Measurements from ENCODE around the gene VPS33B.
A peak's percentile ranks its signal among the peaks of the same experiment; 100 is the strongest.
"Not testable (repeated sequence)": the region's sequence is repeated elsewhere in the genome, so short reads cannot be mapped to it uniquely, and the experiment has no call there.

VPS33B gene

DNA sequence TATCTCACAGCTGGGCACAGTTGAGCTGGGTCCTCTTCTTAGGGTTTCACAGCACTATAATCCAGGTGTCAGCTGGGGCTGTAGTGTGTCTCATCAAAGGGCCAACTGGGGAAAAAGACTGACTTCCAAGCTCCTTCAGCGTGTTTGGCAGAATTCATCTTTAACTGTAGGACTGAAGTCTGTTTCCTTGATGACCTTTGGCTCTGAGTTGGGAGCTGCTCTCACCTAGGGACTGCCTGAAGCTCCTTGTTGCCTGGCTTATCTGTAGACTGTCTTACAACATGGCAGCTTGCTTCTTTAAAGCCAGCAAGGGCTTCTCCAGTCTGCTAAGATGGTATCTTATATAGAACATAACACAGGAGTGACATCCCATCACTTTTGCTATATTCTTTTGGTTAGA is 5.3 kb upstream of the VPS33B start:
- DNase-seq = no peak

DNA sequence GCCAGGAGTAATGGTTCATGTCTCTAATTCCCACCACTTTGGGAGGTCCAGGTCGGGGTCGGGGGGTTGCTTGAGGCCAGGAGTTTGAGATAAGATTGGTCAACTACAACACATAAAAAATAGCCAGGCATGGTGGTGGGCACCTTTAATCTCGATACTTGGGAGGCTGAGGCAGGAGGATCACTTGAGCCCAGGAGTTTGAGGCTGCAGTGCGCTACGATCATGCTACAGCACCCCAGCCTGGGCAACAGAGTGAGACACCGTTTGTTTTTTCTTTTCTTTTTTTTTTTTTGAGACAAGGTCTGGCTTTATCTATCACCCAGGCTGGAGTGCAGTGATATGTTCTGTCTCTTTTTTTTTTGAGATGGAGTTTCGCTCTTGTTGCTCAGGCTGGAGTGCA is 1.3 kb upstream of the VPS33B start:
- DNase-seq = no peak

DNA sequence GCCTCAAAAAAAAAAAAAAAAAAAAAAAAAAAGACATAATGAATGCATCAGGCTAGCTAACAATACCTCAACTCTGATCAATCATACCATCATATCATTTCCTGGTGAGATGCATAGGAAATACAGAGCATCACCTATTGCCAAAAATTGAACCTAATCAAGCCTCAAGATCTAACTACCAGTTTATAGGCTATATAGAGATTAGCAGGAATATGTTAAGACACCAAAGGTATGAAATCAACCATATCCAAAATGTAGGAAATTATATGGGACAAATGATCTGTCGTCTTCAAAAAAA is 387 bp upstream of the VPS33B start:
- no peak for DNase-seq

GRCh38 chr15:91021516-91022074 is 799 bp downstream of the VPS33B start:
- DNase-seq = no peak

GRCh38 chr15:91018158-91018557 is 4.2 kb downstream of the VPS33B start:
- DNase-seq = no peak

DNA sequence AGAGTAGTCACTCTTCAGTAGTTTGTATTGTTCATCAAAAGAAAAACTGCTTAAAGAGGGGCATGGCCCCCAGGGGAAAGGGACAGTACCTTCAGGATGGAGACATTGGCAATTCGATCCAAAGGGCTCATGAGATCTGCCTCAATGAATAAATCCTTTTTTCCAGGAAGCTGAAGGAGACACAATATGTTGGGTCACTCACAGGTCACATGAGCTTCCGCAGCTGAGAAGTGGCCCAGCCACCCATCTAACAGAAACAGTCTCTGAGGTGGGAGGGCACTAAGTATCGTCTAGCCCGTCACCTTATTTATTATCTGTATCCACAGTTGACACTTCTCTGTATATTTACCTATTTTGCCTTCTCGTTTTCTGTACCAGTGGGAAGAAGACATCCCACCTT is 4.7 kb downstream of the VPS33B start:
- no peak for DNase-seq

- DNase-seq = not testable (repeated sequence)
Measured at GRCh38 chr15:91013701-91014100, 8.7 kb downstream of the VPS33B start.

DNA sequence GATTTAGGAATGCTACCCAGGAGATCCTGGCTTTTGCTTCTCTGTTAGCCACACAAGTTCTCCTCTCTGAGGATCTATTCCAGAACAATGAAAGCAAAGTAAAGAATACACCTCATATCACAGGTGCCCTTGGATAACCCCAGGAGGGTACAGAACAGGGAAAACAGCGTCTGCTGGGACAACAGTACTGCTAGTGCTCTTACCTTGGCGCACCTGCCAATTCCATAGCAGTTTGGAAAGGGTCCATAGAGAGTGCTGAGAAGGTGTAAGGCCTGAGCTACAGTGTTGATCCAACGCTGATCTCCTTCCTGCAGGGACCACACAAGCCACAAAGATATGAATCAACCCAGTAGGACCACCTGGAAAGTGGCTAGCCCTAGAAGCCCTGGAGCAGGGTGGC is 15.1 kb downstream of the VPS33B start:
- no peak for DNase-seq

- no peak for DNase-seq
Measured at GRCh38 chr15:91001209-91001608, 21.2 kb downstream of the VPS33B start.

DNA sequence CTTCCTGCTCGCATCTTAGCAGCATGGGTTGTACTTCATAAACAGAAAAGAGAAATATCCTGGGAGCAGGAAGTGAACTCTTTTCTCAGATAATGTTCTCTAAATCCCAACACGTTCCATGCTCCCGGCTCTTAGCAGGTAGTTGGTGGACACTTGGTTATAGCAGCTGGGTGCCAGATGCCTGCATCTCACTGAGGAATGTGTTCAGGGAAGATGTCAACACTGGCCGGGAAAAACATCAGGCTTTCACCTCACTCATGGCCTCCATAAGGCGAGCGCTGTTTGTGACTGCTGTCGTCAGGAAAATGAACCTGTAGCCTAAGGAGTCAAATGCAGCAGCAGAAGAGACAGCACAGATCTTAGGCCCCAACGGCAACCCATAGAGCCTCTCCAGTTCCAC is 23.7 kb downstream of the VPS33B start:
- DNase-seq = no peak

DNA sequence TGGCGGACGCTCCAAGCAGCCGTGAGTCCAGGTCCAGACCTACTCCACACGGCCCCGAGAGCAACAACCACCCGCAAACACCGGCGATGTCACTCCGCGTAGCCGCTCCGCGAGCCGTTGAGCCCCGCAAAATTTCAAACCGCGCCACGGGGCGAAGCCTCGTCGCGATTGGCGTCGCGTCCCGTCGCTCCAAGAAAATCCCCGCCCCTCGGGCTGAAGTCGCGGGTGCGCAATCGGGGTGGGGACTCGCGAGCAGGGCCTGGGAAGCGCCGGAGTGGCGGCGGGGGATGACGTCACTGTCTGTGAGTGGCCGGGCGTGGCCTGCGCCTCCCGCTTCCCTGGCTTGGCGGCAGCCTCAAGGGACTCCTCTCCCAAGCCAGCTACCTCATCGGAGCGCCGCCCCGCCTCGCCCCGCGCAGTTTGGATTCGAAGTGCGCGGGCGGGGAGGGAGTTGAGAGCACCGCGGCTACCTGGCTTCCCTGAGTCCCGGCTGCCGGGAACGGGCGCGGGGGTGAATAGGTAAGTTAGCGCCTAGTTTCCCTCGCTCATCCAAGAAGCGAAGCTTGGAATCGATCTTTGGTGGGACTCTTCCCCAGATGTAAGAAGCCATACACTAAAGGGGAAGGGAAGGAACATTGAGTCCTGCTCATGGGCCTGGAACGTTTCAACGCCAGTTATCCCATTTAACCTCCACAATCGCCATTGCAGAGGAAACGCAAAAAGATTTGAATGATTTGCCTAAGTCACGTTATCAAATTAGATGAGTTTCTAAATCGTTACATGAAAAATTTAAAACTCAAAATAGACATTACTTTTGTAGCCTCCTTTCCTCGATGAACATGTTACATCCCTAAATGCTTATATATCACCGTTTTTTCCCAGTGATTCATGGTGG is 27.7 kb downstream of the VPS33B start, which contains the start of gene PRC1:
Gene PRC1 (minus strand): TSS at position 119 of the 895 bp plus-strand sequence. CDS start 118 bp downstream, at position 1.
- DNase-seq = peak; percentile 21

DNA sequence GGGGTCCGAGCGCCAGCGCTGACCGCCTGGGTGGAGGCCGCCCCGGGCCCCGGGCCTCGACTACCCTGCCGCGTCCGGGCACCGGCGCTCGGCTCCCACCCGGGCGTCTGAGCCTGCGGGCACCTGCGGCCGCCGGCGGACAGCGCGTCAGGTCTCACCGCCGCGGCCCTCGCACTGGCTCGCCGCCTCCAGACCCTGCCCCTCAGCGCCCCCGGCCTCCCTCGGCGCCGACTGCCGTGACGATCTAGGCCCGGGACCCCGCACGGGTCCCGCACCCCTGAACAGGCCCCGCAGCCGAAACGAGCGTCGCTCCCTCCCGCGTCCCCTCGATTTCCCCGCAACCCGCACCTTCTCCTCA is 28.4 kb downstream of the VPS33B start:
- no peak for DNase-seq

- DNase-seq = no peak
Measured at GRCh38 chr15:90991587-90992285, 30.7 kb downstream of the VPS33B start.

- no peak for DNase-seq
Measured at GRCh38 chr15:90990446-90990845, 31.9 kb downstream of the VPS33B start.

DNA sequence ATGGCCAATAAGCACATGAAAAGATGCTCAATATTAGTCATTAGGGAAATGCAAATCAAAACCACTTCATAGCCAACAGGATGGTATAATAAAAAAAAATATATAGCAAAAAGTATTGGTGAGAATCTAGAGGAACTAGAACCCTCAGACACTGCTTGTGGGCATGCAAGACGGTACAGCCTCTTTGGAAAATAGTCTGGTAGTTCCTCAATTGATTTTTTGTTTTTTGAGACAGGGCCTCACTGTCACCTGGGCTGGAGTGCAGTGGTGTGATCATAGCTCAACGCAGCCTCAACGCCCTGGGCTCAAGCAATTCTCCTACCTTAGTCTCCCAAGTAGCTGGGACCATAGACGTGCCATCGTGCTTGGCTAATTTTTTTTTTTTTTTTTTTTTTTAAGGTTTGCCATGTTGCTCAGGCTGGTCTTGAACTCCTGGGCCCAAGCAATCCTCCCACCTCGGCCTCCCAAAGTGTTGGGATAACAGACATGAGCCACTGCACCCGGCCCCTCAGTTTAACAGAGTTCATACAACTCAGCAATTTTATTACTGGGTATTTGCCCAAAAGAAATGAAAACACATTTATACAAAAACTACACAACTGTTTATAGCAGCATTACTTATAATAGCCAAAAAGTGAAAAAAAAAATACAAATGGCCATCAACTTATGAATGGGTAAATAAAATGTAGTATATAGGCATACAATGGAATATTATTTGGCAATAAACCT is 33.2 kb downstream of the VPS33B start:
- no peak for DNase-seq

- DNase-seq = no peak
Measured at GRCh38 chr15:90988296-90988695, 34.1 kb downstream of the VPS33B start.

DNA sequence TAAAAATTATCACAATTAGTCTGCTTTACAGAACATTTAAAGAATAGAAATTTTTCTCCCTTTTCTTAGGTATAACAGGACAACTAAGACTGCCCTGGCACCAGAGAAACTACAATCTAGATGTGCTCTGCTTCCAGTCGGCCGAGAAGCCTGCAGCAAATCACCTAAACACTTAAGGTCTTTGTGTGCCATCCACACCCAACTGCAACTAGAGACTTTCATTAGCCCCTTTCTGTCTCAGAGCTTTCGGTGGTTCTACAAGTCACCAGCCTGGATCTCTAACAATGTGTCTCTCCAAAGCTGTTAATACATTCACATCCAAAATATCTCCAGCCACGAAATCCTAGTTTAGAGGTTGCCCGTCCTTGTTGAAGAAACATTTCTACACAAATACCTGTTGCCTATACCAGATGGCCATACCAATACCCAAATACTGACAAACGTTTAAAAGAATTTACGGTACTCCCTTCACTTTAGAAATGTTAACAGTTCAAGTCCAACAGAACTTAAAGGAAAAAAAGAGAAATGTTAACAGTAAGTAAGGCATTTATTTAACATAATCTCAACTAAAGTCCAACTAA is 34.7 kb downstream of the VPS33B start:
- DNase-seq = peak; percentile 18

GRCh38 chr15:90986790-90987507 is 35.4 kb downstream of the VPS33B start:
- DNase-seq = no peak

DNA sequence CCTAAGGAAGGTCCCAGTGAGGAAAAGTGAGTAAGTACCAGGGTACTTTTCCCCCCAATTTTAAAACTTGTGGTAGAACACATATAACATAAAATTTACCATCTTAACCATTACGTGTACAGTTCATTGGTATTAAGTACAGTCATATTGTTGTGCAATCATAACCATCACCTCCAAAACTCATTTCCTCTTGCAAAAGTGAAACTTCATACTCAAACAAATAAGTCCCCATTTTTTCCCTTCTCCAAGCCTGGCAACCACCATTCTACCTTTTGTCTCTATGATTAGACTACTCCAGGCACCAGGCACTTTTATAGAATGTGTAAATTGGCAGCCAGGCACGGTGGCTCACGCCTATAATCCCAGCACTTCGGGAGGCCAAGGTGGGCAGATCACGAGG is 40.3 kb downstream of the VPS33B start:
- no peak for DNase-seq

- DNase-seq = no peak
Measured at GRCh38 chr15:90981681-90982080, 40.7 kb downstream of the VPS33B start.

DNA sequence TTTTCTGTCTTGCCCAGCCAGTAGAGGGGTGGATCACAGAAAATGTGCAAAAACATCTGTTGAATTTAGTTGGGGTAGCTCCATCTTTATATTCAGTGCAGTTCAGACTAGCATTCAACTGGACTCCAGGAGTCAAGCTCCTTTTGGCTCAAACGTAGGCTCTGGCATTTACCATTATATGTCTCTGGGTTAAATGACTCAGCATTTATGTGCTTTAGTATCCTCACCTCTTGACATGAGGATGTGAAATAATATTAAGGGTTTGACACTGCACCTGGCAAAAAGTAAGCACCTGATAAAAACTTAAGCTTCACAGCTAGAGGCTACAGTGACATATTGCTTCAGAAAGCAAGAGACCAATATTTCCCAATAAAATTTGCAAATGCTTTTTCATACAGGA is 42.8 kb downstream of the VPS33B start:
- no peak for DNase-seq

- no peak for DNase-seq
Measured at GRCh38 chr15:90974216-90974615, 48.2 kb downstream of the VPS33B start.
